H1 (cell line): ENCODE measurements around the gene MKLN1. TPM values are rescaled to one million over a fixed set of nuclear protein-coding genes. Genes with fewer than 3 reads are reported as not detected.

ENCODE experiments used
- GABPA ChIP-seq: IDR thresholded peaks from 2 replicates; pipeline ENCODE4 v1.6.1; 2011; ENCODE audit warnings: mild to moderate bottlenecking, low read length, moderate library complexity, borderline replicate concordance; ENCODE audit not compliant: insufficient read depth
- GTF2F1 ChIP-seq: IDR thresholded peaks from 2 replicates; pipeline ENCODE4 v1.6.1; 2012; ENCODE audit warnings: low read depth, low read length, improper control_type of control experiment, borderline replicate concordance
- JUND ChIP-seq: IDR thresholded peaks from 2 replicates; pipeline ENCODE4 v1.6.1; 2011; ENCODE audit warnings: mild to moderate bottlenecking, improper control_type of control experiment, low read length
- SP4 ChIP-seq: IDR thresholded peaks from 2 replicates; pipeline ENCODE4 v1.6.1; 2012; ENCODE audit warnings: low read length, inconsistent platforms
- polyA plus RNA-seq, 7 experiments: library from polyadenylated mRNA; depleted of rRNA in 3 of 7; stranded (reverse) in 5 of 7; unstranded in 2 of 7; fragments of >200 nt in 5 of 7; fragments of 200-250 nt in 2 of 7; gene quantifications; 1 replicate in 5 of 7; 2 replicates in 1 of 7; 4 replicates in 1 of 7; pipeline versions ENCODE4 v1.2.1 to v1.2.3, GENCODE V29; 2011 to 2013; ENCODE audit warnings: missing spikeins in 2 of 7, mixed read lengths in 2 of 7
- total RNA-seq: library from RNA; stranded (reverse); fragmentation: NEBNext Ultra II Directional; extraction: Animal tissue kit (Norgen Biotek cat#: 25700); gene quantifications from 2 replicates; pipeline ENCODE4 v1.2.1, GENCODE V29; 2021
- TF ChIP-seq, protein P1 (sequence below): fragments of 300-600 bp; sonication (generic); IDR thresholded peaks from 2 replicates; pipeline ENCODE4 v1.7.1; 2012; ENCODE audit warnings: low read length, moderate library complexity, mild to moderate bottlenecking, inconsistent platforms; ENCODE audit not compliant: insufficient replicate concordance

Gene MKLN1
- total and polyA plus RNA-seq, 2 of the 8 experiments (the other 6 are each of a cell fraction or from before 2014, with no cell fraction given), result 22.3 to 50.9 TPM

GRCh38 chr7:131330299-131330698 lies 2.6 kb downstream of the MKLN1 start (continued):
- TF ChIP-seq, protein P1, sequence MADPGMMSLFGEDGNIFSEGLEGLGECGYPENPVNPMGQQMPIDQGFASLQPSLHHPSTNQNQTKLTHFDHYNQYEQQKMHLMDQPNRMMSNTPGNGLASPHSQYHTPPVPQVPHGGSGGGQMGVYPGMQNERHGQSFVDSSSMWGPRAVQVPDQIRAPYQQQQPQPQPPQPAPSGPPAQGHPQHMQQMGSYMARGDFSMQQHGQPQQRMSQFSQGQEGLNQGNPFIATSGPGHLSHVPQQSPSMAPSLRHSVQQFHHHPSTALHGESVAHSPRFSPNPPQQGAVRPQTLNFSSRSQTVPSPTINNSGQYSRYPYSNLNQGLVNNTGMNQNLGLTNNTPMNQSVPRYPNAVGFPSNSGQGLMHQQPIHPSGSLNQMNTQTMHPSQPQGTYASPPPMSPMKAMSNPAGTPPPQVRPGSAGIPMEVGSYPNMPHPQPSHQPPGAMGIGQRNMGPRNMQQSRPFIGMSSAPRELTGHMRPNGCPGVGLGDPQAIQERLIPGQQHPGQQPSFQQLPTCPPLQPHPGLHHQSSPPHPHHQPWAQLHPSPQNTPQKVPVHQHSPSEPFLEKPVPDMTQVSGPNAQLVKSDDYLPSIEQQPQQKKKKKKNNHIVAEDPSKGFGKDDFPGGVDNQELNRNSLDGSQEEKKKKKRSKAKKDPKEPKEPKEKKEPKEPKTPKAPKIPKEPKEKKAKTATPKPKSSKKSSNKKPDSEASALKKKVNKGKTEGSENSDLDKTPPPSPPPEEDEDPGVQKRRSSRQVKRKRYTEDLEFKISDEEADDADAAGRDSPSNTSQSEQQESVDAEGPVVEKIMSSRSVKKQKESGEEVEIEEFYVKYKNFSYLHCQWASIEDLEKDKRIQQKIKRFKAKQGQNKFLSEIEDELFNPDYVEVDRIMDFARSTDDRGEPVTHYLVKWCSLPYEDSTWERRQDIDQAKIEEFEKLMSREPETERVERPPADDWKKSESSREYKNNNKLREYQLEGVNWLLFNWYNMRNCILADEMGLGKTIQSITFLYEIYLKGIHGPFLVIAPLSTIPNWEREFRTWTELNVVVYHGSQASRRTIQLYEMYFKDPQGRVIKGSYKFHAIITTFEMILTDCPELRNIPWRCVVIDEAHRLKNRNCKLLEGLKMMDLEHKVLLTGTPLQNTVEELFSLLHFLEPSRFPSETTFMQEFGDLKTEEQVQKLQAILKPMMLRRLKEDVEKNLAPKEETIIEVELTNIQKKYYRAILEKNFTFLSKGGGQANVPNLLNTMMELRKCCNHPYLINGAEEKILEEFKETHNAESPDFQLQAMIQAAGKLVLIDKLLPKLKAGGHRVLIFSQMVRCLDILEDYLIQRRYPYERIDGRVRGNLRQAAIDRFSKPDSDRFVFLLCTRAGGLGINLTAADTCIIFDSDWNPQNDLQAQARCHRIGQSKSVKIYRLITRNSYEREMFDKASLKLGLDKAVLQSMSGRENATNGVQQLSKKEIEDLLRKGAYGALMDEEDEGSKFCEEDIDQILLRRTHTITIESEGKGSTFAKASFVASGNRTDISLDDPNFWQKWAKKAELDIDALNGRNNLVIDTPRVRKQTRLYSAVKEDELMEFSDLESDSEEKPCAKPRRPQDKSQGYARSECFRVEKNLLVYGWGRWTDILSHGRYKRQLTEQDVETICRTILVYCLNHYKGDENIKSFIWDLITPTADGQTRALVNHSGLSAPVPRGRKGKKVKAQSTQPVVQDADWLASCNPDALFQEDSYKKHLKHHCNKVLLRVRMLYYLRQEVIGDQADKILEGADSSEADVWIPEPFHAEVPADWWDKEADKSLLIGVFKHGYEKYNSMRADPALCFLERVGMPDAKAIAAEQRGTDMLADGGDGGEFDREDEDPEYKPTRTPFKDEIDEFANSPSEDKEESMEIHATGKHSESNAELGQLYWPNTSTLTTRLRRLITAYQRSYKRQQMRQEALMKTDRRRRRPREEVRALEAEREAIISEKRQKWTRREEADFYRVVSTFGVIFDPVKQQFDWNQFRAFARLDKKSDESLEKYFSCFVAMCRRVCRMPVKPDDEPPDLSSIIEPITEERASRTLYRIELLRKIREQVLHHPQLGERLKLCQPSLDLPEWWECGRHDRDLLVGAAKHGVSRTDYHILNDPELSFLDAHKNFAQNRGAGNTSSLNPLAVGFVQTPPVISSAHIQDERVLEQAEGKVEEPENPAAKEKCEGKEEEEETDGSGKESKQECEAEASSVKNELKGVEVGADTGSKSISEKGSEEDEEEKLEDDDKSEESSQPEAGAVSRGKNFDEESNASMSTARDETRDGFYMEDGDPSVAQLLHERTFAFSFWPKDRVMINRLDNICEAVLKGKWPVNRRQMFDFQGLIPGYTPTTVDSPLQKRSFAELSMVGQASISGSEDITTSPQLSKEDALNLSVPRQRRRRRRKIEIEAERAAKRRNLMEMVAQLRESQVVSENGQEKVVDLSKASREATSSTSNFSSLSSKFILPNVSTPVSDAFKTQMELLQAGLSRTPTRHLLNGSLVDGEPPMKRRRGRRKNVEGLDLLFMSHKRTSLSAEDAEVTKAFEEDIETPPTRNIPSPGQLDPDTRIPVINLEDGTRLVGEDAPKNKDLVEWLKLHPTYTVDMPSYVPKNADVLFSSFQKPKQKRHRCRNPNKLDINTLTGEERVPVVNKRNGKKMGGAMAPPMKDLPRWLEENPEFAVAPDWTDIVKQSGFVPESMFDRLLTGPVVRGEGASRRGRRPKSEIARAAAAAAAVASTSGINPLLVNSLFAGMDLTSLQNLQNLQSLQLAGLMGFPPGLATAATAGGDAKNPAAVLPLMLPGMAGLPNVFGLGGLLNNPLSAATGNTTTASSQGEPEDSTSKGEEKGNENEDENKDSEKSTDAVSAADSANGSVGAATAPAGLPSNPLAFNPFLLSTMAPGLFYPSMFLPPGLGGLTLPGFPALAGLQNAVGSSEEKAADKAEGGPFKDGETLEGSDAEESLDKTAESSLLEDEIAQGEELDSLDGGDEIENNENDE, result no peak
- TF ChIP-seq SP4, result no peak
- TF ChIP-seq JUND, result no peak
- TF ChIP-seq GABPA, result no peak
- TF ChIP-seq GTF2F1, result no peak
